K562 (cell line): Measurements from ENCODE around the gene MDN1.

Experiments
- SREBF2 ChIP-seq: sonication (generic); formaldehyde crosslinking; IDR thresholded peaks from 2 replicates; pipeline ENCODE4 v1.4.0; 2020; ENCODE audit warnings: mild to moderate bottlenecking, missing genetic modification reagents
- ZNF140 ChIP-seq: fragments of 250-450 bp; sonication (Bioruptor Pico); IDR thresholded peaks from 2 replicates; pipeline ENCODE4 v1.8.0; 2021; ENCODE audit warnings: moderate library complexity, mild to moderate bottlenecking, inconsistent platforms
- ZNF766 ChIP-seq: fragments of 200-800 bp; sonication (Bioruptor generic); conservative IDR thresholded peaks from 2 replicates; pipeline ENCODE4 v1.6.1; 2016; ENCODE audit warnings: missing genetic modification characterization, missing compliant biosample characterization
- TF ChIP-seq, protein P1 (sequence below), 3 experiments: IDR thresholded peaks in 2 of 3; conservative IDR thresholded peaks in 1 of 3; 2 replicates each; pipeline ENCODE4 v1.5.1; 2011 to 2012; ENCODE audit warnings: low read length in 3 of 3, mild to moderate bottlenecking in 3 of 3, control low read depth in 2 of 3, improper control_type of control experiment in 1 of 3, inconsistent platforms in 1 of 3, low read depth in 1 of 3, mixed read lengths in 1 of 3, moderate library complexity in 1 of 3; ENCODE audit not compliant: insufficient read depth in 2 of 3

DNA sequence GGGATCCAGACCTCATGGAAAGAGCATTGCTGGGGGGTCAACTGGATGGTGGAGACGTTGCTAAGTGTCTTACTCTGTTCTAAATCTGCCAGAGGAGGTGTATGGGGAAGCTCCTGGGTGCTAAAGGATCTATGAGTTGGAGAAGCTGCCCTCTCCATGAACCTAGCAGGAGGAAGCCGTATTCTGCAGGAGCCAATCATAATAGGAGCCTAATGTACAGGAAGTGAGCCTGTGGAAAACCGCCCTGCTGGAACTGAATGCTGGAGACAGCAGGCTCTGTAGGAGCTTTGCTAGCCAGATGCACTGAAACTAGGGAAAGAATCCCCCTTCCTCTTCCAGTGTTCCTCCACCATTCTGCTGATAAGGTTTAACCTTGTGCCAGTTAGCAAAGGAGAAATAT lies 20.9 kb upstream of the MDN1 start:
- TF ChIP-seq, protein P1, sequence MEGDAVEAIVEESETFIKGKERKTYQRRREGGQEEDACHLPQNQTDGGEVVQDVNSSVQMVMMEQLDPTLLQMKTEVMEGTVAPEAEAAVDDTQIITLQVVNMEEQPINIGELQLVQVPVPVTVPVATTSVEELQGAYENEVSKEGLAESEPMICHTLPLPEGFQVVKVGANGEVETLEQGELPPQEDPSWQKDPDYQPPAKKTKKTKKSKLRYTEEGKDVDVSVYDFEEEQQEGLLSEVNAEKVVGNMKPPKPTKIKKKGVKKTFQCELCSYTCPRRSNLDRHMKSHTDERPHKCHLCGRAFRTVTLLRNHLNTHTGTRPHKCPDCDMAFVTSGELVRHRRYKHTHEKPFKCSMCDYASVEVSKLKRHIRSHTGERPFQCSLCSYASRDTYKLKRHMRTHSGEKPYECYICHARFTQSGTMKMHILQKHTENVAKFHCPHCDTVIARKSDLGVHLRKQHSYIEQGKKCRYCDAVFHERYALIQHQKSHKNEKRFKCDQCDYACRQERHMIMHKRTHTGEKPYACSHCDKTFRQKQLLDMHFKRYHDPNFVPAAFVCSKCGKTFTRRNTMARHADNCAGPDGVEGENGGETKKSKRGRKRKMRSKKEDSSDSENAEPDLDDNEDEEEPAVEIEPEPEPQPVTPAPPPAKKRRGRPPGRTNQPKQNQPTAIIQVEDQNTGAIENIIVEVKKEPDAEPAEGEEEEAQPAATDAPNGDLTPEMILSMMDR (IDR thresholded peaks at IDR 0.05 in 2 of 3, conservative IDR thresholded peaks at IDR 0.05 in 1 of 3; ENCODE audit: insufficient read depth in 2 of 3, low read depth in 1 of 3, low read length in 3 of 3): no peak
- no peak for TF ChIP-seq ZNF140 (CRISPR knock-in tag)
- TF ChIP-seq SREBF2 (CRISPR knock-in tag): no peak
- no peak for TF ChIP-seq ZNF766 (CRISPR knock-in tag)
